Right renal pelvis (tissue), 4 donors: ENCODE measurements around the gene CNTN2. TPM values are rescaled to one million over a fixed set of nuclear protein-coding genes. Genes with fewer than 3 reads are reported as not detected.

Experiments used
- DNase-seq, 4 donors: peaks; one replicate each; pipeline ENCODE4 v3.0.0-alpha.2; 2013; ENCODE audit warnings: low read depth in 4 of 4, low spot score in 3 of 4, missing footprints in 1 of 4
- polyA plus RNA-seq, 4 donors: library from polyadenylated mRNA; unstranded; fragments of 120-200 nt; gene quantifications; one replicate each; pipeline ENCODE4 v1.2.1, GENCODE V29; 2013; ENCODE audit not compliant: insufficient read length in 4 of 4

CNTN2 gene
- polyA plus RNA-seq: 1 to 10 TPM in 1 of 4 donors, under 1 TPM in 3; 0.73 to 1.0 (median 0.82) TPM

- DNase-seq: no peak
Observed at GRCh38 chr1:205042911-205043806, at the start of gene CNTN2. TSS of gene CNTN2 (plus strand) at chr1:205043212. CDS start at chr1:205053186, 9,974 bp downstream.

- DNase-seq: no peak
Observed at GRCh38 chr1:204994086-204994862, 48.7 kb upstream of the CNTN2 start.

DNA sequence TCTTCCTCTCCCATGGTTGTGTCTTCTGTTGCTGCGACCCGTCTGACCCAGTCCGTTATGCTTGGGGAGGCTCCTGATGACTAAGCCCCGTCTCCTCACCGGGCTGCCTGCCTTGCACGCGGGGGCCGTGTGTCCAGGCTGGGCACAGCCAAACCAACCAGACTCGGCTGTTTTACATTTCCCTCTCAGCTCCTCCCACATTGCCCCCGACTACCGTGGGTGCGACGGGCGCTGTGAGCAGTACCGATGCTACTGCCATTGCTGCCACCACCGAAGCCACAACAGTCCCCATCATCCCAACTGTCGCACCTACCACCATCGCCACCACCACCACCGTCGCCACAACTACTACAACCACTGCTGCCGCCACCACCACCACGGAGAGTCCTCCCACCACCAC, 46.0 kb upstream of the CNTN2 start:
- no peak for DNase-seq

- DNase-seq: no peak
Observed at GRCh38 chr1:204997591-204998355, 45.2 kb upstream of the CNTN2 start.

GRCh38 chr1:205001162-205001561, 41.9 kb upstream of the CNTN2 start:
- DNase-seq: no peak

DNA sequence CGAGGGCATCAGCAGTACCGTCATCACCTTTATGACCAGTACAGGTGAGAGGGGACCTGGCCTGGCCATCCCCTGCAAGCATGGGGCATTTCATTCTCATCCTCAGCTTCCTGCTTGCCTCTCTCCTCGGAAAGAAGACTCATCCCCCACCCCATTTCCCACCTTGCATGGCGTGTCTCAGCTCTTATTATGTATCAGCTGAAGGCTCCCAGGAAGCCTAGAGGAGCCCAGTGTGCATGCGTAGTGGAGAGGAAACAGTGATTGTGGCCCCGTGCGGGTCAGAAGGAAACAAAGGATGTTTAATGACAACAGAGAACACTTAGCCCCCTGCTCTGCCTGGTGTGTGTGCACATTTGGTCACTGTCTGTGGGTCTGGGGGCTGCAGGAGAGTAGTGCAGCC, 40.3 kb upstream of the CNTN2 start:
- no peak for DNase-seq

- DNase-seq: no peak
Observed at GRCh38 chr1:205003358-205004131, 39.5 kb upstream of the CNTN2 start.

- no peak for DNase-seq
Observed at GRCh38 chr1:205004351-205004750, 38.7 kb upstream of the CNTN2 start.

DNA sequence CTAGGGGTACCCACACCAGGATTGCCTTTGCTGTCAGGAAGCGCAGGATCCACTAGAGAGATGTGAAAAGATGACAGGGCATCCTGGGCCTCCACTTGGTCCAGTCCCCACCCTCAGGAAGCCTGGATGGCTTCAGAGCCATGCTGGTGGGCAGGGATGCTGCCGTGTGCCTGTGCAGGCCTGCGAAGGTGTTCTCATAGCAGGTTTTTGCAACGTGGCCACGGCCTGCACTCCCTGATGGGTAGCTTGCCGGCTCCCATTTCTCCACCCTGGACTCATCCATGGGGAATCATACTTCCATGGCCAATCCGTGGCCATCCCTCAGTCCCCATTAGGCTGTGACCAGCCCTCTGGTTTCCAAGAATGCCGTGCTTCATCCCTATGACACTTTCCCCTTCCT, 34.1 kb upstream of the CNTN2 start:
- no peak for DNase-seq

DNA sequence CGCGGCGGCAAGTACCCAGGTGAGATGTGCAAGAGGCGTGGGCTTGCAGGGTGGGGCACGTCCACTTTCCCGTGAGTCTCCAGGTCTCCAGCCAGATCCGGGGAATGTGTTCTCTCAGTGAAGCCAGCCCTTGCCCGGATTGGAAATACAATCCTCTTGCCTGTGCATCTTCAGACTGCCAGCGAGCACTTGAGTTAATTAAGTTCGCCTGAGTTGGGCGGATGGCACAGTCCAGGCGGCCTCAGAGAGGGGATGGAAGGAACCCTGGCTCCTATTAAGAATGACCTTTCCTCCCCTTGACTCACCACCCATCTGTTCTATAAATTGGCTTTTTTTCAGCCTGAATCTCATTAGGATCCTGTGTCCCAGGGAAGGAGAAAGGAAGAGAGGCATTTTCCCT, 33.3 kb upstream of the CNTN2 start:
- no peak for DNase-seq

GRCh38 chr1:205012391-205013140, 30.4 kb upstream of the CNTN2 start:
- no peak for DNase-seq

DNA sequence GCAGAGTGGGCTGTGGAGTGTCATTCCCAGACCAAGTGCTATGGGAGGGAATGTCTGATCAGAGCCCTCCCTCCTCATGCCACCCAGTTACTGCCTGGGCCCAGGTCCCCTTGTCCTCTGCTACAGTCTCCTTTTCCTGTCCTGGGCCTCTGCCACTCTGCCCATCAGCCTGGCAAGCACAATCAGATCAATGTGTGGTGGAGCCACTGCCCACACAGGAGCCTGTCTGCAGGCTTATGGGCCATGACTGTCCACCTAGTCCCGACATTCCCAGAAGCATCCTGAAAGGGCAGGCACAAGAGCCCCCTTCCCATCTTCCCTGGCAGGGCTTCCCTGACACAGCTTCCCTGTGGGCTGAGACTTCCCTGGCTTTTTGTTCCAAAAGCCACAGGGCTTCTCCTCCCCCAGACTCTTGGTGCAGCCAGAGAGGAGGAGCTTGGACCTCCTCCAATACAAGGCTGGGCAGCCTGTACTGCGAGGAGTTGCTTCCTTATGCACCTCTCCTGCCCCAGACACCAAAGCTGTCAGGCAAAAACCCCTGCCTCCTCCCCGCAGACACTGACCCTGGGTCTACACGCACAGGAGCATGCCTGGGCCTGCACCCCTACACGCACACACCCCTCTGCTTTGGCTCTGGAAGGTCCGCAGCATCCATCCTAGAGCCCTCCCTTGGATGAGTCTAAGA, 29.2 kb upstream of the CNTN2 start:
- peak in 2 of 4 donors; percentile 39 to 42 for DNase-seq

DNA sequence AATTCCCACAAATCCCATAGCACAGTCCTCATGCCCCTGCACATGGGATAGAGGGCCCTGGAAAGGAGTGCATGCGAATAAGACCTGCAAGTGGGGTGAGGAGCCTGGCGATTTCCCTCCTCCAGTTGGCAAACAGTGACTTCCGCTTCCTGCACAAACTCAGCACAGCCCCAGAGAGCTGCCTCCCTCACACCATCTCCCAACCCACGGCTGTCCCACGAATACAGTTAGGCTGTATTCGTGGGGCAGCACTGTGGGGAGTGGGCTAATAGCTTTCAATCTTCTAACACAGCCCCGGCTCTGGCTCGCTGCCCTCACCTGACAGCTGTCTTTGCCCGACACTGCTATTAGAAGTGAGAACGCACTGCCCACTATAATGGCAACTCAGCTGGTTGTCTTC, 28.2 kb upstream of the CNTN2 start:
- DNase-seq: no peak

GRCh38 chr1:205015241-205015640, 27.8 kb upstream of the CNTN2 start:
- DNase-seq: no peak

DNA sequence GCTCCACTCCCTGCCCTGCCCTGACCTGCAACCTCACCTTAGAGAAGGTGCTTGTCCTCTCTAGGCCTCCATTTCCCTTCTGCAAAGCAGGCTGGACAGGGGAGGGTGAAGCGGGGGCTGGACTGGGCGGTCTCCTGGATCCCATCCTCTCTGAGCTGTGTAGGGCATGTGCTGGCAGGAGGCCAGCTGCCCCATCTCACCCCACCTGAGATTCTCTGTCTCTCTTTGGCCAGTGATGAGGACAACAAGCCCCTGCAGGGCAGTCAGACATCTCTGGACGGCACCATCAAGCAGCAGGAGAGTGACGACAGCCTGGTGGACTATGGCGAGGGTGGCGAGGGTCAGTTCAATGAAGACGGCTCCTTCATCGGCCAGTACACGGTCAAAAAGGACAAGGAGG, 26.9 kb upstream of the CNTN2 start:
- DNase-seq: no peak

DNA sequence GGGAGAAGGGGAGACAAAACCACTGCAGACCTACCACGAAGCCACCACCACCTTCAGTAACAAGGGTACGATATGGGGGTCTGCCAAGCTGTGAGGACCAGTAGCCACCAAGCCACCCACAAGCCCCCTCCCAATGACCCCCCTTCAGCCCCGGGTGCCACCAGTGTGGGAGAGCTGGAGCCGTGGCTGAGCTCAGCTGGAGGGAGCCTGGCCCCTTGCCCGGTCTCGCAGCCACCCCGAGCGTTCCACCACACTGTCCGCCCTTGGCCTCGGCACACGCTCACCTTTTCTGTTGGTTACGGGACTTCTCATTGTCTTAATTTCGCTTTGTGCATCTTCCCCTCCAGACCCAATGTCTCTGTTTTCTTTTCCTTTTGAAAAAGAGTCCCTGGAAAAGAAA, 26.4 kb upstream of the CNTN2 start:
- no peak for DNase-seq

- DNase-seq: no peak
Observed at GRCh38 chr1:205017001-205017400, 26.0 kb upstream of the CNTN2 start.

DNA sequence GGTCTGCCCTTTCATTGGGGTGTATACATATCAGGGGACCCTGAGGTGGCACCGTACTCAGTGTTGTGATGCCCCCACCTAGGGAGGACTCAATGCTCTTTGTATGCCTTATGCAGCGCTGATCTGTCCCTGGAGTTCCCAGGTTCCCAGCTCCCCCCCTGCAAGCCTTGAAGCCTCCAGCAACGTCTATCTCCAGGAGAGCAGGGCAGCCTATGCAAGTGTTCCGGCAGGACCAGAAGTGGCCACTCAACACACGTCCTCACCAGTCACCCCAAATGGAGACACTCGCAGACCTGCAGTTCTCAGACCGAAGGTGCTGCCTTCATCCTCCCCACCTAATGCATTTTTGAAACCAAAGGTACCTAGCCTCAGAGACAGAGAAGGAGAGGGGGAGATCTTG, 25.2 kb upstream of the CNTN2 start:
- no peak for DNase-seq

- no peak for DNase-seq
Observed at GRCh38 chr1:205018381-205018780, 24.6 kb upstream of the CNTN2 start.
